ENCODE measurements around the gene CHADL.
"Not testable (repeated sequence)": the region's sequence is repeated elsewhere in the genome, so short reads cannot be mapped to it uniquely, and the experiment has no call there.

Gene CHADL

DNA sequence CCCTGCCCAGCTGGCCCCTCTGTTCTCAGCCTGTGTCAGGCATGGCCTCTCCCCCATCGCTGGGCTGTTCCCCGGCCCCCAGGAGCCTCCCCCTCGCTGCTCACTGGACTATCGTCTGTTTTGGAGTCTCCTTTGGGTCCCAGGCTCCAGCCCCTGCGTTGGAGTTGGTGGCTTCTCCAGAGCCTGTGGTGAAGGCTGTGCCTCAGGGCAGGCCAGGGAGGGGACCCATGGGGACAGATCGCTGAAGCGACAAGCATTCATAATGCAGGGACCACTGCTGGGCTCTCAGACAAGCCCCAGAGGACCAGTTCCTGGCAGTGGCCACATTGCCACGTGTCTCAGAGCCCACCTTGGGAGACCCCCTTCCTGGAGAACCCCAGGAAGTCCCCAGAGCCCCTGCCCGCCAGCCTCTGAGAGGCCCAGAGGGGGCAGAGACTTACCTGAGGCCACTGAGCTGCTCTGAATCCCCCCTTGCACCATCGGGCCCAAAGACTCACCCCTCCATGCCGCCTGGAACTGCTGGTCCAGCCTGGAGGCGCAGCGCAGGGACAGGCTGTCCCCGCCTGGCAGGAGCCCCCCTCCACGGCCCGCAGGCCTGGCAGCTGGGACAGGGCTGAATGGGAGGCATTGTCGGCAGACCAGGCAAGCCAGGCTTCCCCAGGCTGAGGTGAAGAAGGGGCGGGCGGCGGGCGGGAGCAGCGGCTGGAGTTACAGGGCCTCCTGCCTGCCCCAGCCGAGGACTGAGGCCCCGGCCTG lies at the start of gene CHADL:
Gene CHADL (minus strand): TSS at position 555 of the 756 bp plus-strand sequence. CDS start 50 bp downstream, at position 505.
- DNase-seq: no peak

GRCh38 chr22:41289671-41290070 lies 48.9 kb upstream of the CHADL start:
- no peak for DNase-seq

DNA sequence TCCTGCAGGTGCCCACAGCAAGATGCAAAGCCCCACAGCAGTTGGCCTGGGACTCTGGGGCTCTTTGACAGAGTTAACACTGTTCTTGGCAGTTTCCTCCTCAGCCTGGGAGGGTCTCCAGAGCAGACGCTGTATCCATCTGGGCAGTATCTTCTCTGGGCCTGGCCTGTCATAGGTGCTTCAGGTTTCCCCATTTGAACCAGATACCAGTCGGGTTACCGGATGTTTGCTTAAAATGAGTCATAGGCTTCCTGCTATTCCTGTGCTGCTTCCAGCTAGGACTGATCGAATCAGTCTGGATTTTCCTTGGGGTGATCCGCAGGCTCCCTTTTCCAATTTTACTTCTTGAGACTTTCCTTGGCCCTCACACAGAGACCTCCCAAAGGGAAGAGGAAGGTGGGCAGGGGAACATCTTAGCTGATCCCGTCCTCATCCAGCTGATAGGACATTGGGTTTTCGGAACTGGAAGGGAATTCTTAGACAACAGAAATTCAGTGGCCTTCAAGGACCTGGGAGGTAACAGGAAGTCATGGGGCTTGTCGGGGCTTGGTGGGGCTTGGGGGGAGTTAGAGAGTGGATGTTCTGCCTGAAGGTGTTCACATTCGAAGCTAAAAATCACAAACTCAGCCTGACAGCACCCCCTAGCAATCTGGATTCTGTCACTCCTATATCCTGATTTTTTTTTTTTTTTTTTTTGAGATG lies 47.7 kb upstream of the CHADL start:
- no peak for DNase-seq

- DNase-seq: peak; percentile 72
Observed at GRCh38 chr22:41286639-41287091, 45.9 kb upstream of the CHADL start.

DNA sequence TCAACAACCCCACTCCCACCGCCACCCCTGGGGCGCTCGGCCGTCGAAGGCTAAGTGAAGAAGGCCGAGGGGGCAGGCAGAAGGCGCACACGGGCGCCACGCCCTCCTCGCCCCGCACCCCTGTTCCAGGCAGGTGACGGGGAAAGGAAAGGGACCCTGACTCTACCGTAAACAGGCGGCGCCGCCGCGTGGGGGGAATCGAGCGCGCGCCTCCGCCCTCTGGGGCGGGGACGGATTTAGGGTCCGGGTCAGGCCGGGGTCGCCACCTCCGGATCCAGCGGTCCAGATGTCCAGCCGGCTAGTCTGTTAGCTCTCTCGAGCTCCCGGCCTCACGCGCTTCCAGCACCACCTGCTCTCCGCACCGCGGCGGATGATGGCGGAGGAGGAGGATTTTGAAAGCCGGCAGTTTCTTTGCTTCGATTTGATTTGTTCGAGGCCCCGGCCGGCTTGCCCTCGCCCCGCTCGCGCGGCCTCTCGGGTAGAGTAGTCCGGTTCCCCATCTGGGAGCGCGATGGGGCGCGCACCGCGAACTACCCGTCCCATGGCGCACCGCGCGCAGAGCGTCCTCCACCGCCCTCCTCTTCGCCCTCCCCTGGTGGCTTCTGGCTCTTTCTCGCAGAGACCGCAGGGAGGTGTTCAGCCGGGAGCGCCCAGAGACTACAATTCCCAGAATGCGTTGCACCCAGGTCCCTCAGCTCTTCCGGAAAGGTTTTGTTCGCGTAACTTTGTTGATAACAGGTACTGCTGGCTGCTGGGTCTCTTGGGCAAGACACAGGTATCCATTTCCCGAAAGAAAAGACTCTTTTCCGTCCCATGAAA lies 45.3 kb upstream of the CHADL start, which contains the start of gene RANGAP1:
Gene RANGAP1 (minus strand): TSS at position 368 of the 819 bp plus-strand sequence. CDS start 5,143 bp downstream, outside the sequence.
- peak; percentile 99 for DNase-seq

DNA sequence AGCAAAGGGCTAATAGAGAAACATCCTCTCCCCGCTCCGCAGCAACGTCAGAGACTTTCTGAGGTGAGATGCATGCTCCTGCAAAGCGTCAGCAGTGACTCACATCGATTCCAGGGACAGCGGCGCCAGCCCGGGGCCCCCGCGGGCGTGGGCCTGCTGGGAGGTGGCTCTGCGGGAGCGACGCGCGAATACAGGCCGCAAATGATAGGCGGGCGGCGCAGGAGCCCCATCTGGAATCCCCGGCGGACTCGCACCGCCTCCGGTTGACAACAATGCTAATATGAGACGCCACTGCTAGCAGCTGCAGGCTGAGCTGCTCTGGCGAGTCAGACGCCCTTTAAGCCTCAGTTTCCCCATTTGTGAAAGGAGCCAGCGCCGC lies 44.7 kb upstream of the CHADL start:
- peak; percentile 86 for DNase-seq

- no peak for DNase-seq
Observed at GRCh38 chr22:41284465-41284864, 43.7 kb upstream of the CHADL start.

- DNase-seq: no peak
Observed at GRCh38 chr22:41280854-41281253, 40.1 kb upstream of the CHADL start.

- DNase-seq: no peak
Observed at GRCh38 chr22:41280065-41280464, 39.3 kb upstream of the CHADL start.

DNA sequence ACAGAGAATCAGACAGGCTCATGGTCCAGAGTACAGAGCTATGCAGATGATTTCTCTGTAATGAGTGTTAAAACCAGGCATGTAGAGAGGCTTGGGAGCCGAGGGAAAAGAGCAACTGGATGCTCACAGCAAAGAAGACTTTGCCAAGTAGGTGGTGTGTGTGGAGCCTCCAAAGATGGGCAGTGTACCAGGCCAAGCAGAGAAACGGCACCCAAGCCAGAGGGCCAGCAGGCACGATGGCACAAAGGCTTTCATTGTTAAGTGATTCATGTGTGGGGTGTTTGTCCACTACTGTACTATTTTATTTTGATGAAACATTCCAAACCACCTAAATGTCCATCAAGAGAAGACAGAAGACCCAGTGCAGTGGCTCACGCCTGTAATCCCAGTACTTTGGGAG lies 34.1 kb upstream of the CHADL start:
- DNase-seq: no peak

GRCh38 chr22:41273128-41273527 lies 32.4 kb upstream of the CHADL start:
- DNase-seq: no peak

DNA sequence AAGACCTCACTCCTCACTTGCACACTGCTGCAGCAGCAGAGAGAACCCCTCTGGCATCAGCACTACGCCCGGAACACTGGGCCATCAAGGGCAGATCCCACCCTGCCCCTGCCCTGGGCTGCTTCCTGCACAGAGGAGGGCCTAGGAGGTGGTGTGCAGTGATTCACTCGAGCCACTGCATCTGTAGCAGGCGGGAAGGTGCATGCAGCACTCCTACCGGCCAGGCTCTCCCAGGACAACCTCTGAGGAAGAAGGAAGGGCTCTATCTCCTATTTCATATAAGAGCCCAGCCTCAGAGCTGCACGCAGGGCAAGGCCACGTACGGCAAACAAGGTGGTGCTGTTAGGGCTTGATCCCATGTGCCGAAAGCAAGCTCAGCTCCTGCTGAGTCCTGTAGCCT lies 31.1 kb upstream of the CHADL start:
- DNase-seq: no peak

GRCh38 chr22:41267958-41268357 lies 27.2 kb upstream of the CHADL start:
- DNase-seq: no peak

- no peak for DNase-seq
Observed at GRCh38 chr22:41264408-41264941, 23.7 kb upstream of the CHADL start.

DNA sequence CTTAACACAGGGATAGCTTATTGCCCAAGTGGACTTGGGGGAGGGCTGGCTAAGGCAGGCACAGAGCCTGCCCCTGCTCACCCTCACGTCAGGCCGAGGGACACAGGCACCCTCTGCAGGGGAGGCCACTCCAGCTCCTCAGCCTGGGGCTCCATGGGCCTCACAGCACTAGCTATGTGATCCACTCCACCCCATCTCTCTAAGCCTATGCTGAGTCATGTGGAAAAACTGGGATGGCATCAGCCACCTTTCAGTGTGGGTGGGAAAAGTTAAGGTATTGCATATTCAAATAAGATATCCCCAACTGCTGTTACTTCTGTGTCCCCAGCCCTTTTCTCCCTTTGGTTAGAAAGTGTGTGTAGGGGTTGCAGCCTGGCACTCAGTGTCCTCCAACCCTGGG lies 23.0 kb upstream of the CHADL start:
- DNase-seq: no peak

DNA sequence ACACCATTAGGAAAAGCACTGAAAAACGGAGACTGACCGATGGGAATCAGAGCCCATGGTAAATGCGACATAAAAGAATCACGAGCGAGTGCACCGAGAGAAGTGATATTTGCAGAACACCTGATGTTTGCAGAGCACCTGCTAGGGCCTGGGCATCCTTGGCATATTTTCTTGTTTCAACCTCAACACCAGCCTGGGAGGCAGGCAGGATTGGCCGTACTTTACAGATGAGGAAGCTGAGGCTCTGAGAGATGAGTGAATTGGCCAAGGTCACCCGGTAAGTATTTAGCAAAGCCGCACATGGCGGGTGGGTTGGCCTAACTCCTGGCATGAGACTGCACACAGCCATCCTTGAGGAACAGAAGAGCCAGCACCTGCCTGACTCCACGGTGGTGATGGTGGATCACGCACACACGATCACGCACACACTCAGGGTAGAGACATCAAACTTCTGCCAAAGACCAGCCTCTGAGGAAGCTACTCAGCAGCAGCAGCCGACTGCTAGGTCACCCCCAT lies 21.6 kb upstream of the CHADL start:
- no peak for DNase-seq

DNA sequence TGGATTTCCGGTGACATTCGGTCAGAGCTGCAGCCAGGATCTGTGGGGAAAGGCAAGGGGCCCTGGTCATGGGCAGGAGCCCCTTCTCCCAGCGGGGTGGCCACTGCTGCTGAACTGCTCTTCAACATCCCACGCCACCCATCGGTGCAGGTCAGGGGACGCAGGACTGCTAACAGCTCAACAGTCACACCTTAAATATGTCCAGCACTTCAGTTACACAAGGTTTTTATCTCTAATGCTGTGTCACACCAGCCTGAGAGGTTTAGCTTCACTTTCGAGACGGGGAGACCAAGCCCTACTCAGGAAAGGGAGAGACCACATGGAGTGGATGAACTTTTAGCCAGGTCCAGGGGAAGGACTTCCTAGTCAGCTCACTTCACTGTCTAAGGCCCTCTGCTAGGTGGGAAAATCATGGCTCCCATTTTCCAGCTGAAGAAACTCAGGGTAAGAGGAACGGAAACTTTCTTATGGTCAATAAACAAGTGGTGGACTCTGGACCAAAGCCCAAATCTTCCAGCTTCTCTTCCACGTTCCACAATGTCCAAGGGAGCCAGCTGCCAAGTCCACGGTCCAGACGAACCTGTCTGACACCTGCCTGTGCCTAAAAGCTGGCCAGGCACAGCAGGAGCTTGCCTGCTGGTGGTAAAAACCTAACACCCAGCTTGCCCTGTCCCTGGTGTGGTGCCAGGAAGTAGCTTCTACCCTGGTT lies 21.0 kb upstream of the CHADL start:
- DNase-seq: no peak

- no peak for DNase-seq
Observed at GRCh38 chr22:41260871-41261270, 20.1 kb upstream of the CHADL start.

GRCh38 chr22:41259756-41260155 lies 19.0 kb upstream of the CHADL start:
- DNase-seq: not testable (repeated sequence)

DNA sequence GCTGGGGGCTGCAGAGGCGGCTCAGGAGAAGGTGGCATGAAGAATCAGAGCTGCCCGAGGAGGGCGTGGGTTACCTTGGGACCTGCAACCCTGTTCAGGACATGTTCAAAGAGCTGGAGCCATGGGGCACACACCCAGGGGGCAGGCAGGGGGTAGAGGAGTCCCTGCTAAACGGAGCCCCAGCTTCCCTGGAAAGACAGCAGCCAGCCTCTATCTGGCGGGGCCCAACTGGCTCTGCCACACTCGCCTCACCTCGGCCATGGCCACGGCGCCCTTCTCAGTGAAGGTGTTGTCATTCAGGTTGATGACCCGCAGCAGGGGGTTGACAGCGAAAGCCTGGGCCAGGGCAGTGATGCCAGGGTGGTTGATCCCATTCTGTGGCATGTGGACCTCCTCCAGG lies 17.0 kb upstream of the CHADL start:
- no peak for DNase-seq

DNA sequence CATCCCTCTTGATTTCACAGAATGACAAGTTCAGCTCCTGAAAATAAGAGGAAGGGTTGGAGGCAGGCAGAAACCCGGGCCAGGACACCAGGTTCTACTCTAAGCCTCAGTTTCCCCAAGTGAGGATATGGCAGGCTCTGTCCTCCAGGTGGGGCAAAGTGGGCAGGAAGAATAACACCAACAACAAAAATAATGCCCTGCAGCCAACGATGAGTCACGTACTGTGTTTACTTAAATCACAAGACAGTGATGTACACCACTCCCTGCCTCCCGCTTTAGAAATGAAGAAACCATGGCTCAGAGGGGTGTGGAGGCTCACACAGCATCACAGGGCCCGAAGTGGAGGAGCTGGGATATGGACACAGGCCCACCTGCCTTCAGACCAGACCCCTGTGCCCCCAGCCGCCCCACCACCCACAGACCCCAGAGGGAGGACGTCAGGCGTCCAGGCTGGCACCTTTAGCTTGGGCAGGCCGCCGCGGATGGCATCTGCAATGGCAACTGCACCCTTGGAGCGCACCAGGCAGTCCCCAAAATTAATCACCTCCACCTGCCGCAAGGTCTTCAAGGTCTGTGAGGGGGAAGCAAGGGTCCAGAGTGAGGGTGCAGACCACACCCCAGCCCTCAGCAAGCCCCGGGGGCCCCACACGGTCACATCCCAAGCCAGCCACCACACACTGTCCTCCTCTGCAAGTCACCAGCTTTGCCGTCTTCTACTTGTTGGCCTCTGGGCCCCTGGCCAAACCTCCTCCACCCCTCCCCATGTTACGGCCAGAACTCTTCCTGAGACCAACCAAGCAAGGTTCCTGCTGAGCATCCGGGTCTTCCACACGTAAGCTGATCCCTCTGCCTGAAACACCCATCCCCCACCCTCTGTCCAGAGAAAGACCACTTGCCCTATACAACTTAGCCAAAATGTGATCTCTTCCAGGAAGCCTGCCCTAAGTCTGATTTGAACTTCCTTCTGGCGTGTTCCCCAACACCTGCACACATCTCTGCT lies 15.8 kb upstream of the CHADL start:
- no peak for DNase-seq

All from CD4-positive, alpha-beta T cell treated with Interleukin-21 for 1 hour (primary cell).